Tibial artery (tissue), 4 donors: ENCODE data around the gene CD53.

Experiments
- DNase-seq, 2 donors: peaks; one replicate each; pipeline ENCODE4 v3.0.0-alpha.2; 2019
- H3K27ac ChIP-seq, 2 donors: fragments of 200-600 bp; sonication (generic) in 1 of 2; 1 replicate in 1 of 2; 2 replicates in 1 of 2; pipeline ENCODE4 v1.5.1; 2018 to 2019; ENCODE audit warnings: mild to moderate bottlenecking in 1 of 2
- H3K27me3 ChIP-seq, 2 donors: fragments of 200-600 bp; sonication (generic) in 1 of 2; one replicate each; pipeline versions ENCODE4 v1.5.1 to v1.6.0; 2016 to 2019
- H3K36me3 ChIP-seq, 3 donors: fragments of 200-600 bp; sonication (generic) in 2 of 3; one replicate each; pipeline ENCODE4 v1.5.1; 2016 to 2019; ENCODE audit warnings: mild to moderate bottlenecking in 2 of 3
- H3K4me1 ChIP-seq, 4 donors: fragments of 200-600 bp; sonication (generic) in 2 of 4; 1 replicate in 3 of 4; 2 replicates in 1 of 4; pipeline ENCODE4 v1.5.1; 2016 to 2019
- H3K4me3 ChIP-seq, 2 donors: fragments of 200-600 bp; sonication (generic) in 1 of 2; 1 replicate in 1 of 2; 2 replicates in 1 of 2; pipeline ENCODE4 v1.5.1; 2018 to 2019; ENCODE audit warnings: mild to moderate bottlenecking in 2 of 2
- H3K9me3 ChIP-seq, 3 donors: fragments of 200-600 bp; sonication (generic) in 1 of 3; one replicate each; pipeline ENCODE4 v1.5.1; 2016 to 2019
- CTCF ChIP-seq, 2 experiments: fragments of 200-600 bp in 1 of 2; fragments of 450-650 bp in 1 of 2; IDR thresholded peaks; one replicate each; pipeline ENCODE4 v1.5.1; 2017 to 2019; ENCODE audit warnings: antibody characterized with exemption in 2 of 2, mild to moderate bottlenecking in 1 of 2, moderate library complexity in 1 of 2
- intact Hi-C: fragments of 100-400 bp; cut with DNase I; formaldehyde crosslinking; loops from one replicate; pipeline ENCODE4 v1.15.0; 2023; ENCODE audit warnings: low total_unique reads

Gene CD53

DNA sequence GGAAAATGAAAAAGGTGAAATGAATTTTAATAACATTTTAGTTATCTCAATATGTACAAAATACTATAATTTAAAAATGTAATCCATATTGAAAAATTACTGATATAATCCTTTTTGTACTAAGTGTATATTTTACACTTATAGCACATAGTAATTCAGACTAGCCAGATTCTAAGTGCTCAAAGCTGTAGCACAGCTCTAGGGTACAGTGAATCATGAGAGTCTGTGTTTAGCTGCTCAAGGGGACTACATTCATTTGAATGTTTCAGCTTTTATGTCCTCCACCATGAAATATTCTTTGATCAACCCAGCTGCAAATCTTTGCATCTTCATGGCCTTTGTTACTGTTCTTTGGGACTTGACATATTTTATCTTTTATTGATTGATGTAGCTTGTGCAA, 15.7 kb downstream of the CD53 start:
- no peak for DNase-seq
- no peaks in the 10 kb centered on the region for H3K36me3 ChIP-seq
- intact Hi-C loops = no loop called here
- no peaks in the 10 kb centered on the region for H3K4me1 ChIP-seq
- TF ChIP-seq CTCF (IDR thresholded peaks at IDR 0.05) = no peak
- H3K27ac ChIP-seq = no peak overlapping the region
- H3K4me3 ChIP-seq = no peak overlapping the region
- no peaks in the 10 kb centered on the region for H3K27me3 ChIP-seq
- no peaks in the 10 kb centered on the region for H3K9me3 ChIP-seq

DNA sequence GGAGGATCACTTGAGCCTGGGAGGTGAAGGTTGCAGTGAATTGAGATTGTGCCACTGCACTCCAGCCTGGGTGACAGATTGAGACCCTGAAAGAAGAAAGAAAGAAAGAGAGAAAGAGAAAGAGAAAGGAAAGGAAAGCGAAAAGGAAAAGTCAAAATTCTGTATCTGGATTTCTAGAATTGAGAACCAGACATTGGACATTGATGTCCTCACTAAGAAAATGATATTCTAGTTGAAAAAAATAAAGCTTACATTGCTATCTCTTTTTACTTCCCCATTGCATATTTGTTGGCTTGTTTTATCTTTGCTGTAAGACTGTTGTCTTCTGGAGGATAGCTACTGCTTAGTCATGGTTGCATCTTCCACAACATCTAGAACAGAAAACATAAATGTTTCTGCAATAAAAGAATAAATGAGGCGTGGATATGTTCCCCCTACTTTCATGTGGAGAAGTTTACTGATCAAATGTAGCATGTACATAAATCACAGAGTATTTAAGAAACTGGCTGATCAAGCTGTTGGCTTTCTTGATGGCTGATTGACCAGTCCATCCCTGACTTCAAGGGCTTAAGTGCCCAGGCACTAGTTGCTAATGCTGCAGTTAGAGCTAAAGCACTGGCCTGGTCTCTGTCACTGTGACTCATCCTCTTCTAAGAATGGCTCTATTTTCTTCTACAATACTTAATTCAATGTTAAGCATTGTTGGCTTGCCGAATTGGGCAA, 17.7 kb downstream of the CD53 start:
- TF ChIP-seq CTCF (IDR thresholded peaks at IDR 0.05) = no peak
- Histone ChIP-seq H3K27ac (no peak overlapping the region), H3K4me3 (no peak overlapping the region), H3K4me1 (no peaks in the 10 kb centered on the region), H3K9me3 (no peaks in the 10 kb centered on the region), H3K27me3 (no peaks in the 10 kb centered on the region), H3K36me3 (no peaks in the 10 kb centered on the region)
- intact Hi-C loops = no loop called here
- DNase-seq = no peak

DNA sequence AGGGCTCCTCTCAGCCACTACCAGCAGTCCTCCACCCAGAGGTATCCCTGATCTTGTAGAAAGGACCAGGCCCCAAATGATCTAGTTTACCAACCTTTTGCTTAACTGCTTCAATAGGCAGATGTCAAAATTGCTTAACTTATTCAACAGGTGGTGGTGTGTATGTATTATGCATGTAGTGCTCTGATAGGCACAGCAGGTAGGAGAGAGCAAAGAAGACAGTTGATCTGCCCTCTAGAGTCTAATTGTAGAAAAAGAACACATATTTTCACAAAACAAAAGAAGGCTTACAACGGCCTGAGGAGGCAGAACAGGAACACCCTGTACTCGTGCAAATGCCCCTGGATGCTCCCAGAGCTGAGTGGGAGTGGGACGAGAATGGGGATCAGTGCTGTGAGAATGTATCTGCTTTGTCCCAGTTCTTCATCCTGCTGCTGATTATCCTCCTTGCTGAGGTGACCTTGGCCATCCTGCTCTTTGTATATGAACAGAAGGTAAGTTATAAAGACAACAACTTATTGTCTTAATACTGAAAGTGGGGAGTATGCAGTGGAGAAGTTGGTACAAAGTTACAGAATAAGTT, 21.1 kb downstream of the CD53 start:
- no peaks in the 10 kb centered on the region for H3K4me1 ChIP-seq
- no peak for DNase-seq
- TF ChIP-seq CTCF (IDR thresholded peaks at IDR 0.05) = no peak
- H3K36me3 ChIP-seq = no peaks in the 10 kb centered on the region
- intact Hi-C loops = no loop called here
- no peaks in the 10 kb centered on the region for H3K9me3 ChIP-seq
- H3K27me3 ChIP-seq = no peaks in the 10 kb centered on the region
- H3K4me3 ChIP-seq = no peak overlapping the region
- no peak overlapping the region for H3K27ac ChIP-seq

- intact Hi-C loops = no loop called here
- Histone ChIP-seq H3K27ac (no peak overlapping the region), H3K4me1 (no peaks in the 10 kb centered on the region), H3K36me3 (no peaks in the 10 kb centered on the region), H3K27me3 (no peaks in the 10 kb centered on the region), H3K9me3 (no peaks in the 10 kb centered on the region), H3K4me3 (no peak overlapping the region)
- TF ChIP-seq CTCF (IDR thresholded peaks at IDR 0.05) = no peak
- DNase-seq = no peak
Measured at GRCh38 chr1:110896090-110896489, 23.1 kb downstream of the CD53 start.

GRCh38 chr1:110897681-110898080, 24.7 kb downstream of the CD53 start:
- intact Hi-C loops = no loop called here
- H3K4me3 ChIP-seq = no peak overlapping the region
- no peak for TF ChIP-seq CTCF (IDR thresholded peaks at IDR 0.05)
- DNase-seq = no peak
- H3K27ac ChIP-seq = no peak overlapping the region
- H3K4me1 ChIP-seq = no peaks in the 10 kb centered on the region
- H3K27me3 ChIP-seq = no peaks in the 10 kb centered on the region
- no peaks in the 10 kb centered on the region for H3K36me3 ChIP-seq
- H3K9me3 ChIP-seq = no peaks in the 10 kb centered on the region
